Tongue (tissue), 2 donors: ENCODE measurements around the gene SLC25A29. TPM values are rescaled to one million over a fixed set of nuclear protein-coding genes. Genes with fewer than 3 reads are reported as not detected.

ENCODE experiments used
- small RNA-seq: library from RNA; depleted of rRNA; stranded (forward); fragments of <200 nt; gene quantifications from one replicate; pipeline ENCODE3, GENCODE V24; 2014; ENCODE audit warnings: low replicate concordance
- total RNA-seq: library from RNA; depleted of rRNA; stranded (reverse); fragments of >200 nt; gene quantifications from one replicate; pipeline ENCODE4 v1.2.3, GENCODE V29; 2014

Gene SLC25A29
- total RNA-seq, 1 donor from 2014 or later = 39.6 TPM

Small RNAs within 50 kb of the gene (small RNA-seq; reads per million reads assigned to genes)
- gene MIR345 (35.9 reads per million, percentile 95 among the genes with 10 or more reads in this experiment), gene RN7SL523P (not detected)

Other genes starting within 250 kb of the SLC25A29 start
- 41.2 TPM for gene EVL, start 241.0 kb downstream of the SLC25A29 start, total RNA-seq
- gene DEGS2, start 146.8 kb downstream of the SLC25A29 start, total RNA-seq = 4.9 TPM
- gene YY1, start 67.3 kb downstream of the SLC25A29 start, total RNA-seq = 57.2 TPM
- gene SLC25A47, start 16.9 kb upstream of the SLC25A29 start, total RNA-seq = not detected
- gene WDR25, start 70.0 kb upstream of the SLC25A29 start, total RNA-seq = 8.1 TPM